ENCODE data around the gene NSFL1C.
"Not testable (repeated sequence)": the region's sequence is repeated elsewhere in the genome, so short reads cannot be mapped to it uniquely, and the experiment has no call there.

The NSFL1C gene

GRCh38 chr20:1499528-1500420, 33.1 kb upstream of the NSFL1C start:
- DNase-seq (ENCODE audit: low spot score) = no peak
- H3K4me1 ChIP-seq (ENCODE audit: insufficient read depth, poor library complexity, severe bottlenecking) = peaks cover 21% of the 10 kb centered on the region
- TF ChIP-seq CTCF (IDR thresholded peaks at IDR 0.05; ENCODE audit: poor library complexity, severe bottlenecking) = no peak
- no peaks in the 10 kb centered on the region for H3K36me3 ChIP-seq (ENCODE audit: low read depth)
- peak overlapping the region; percentile 93 for H3K27ac ChIP-seq (ENCODE audit: poor library complexity, severe bottlenecking)
- ATAC-seq (ENCODE audit: low read depth) = peak; percentile 81
- H3K4me3 ChIP-seq (ENCODE audit: severe bottlenecking) = no peak overlapping the region
- no peaks in the 10 kb centered on the region for H3K27me3 ChIP-seq (ENCODE audit: insufficient read depth, poor library complexity, severe bottlenecking)
- peaks cover 12% of the 10 kb centered on the region for H3K9me3 ChIP-seq (ENCODE audit: severe bottlenecking)

GRCh38 chr20:1497371-1497770, 30.7 kb upstream of the NSFL1C start:
- not testable (repeated sequence) for ATAC-seq (ENCODE audit: low read depth); H3K9me3 ChIP-seq (ENCODE audit: severe bottlenecking); H3K27ac ChIP-seq (ENCODE audit: poor library complexity, severe bottlenecking); H3K36me3 ChIP-seq (ENCODE audit: low read depth); H3K4me3 ChIP-seq (ENCODE audit: severe bottlenecking); DNase-seq (ENCODE audit: low spot score); H3K27me3 ChIP-seq (ENCODE audit: insufficient read depth, poor library complexity, severe bottlenecking)
- peaks cover 21% of the 10 kb centered on the region for H3K4me1 ChIP-seq (ENCODE audit: insufficient read depth, poor library complexity, severe bottlenecking)

GRCh38 chr20:1496930-1497329, 30.3 kb upstream of the NSFL1C start:
- Histone ChIP-seq H3K9me3 (ENCODE audit: severe bottlenecking) (peaks cover 3% of the 10 kb centered on the region), H3K27me3 (ENCODE audit: insufficient read depth, poor library complexity, severe bottlenecking) (no peaks in the 10 kb centered on the region), H3K4me3 (ENCODE audit: severe bottlenecking) (no peak overlapping the region), H3K27ac (ENCODE audit: poor library complexity, severe bottlenecking) (no peak overlapping the region), H3K36me3 (ENCODE audit: low read depth) (no peaks in the 10 kb centered on the region), H3K4me1 (ENCODE audit: insufficient read depth, poor library complexity, severe bottlenecking) (peaks cover 21% of the 10 kb centered on the region)
- ATAC-seq (ENCODE audit: low read depth) (no peak), DNase-seq (ENCODE audit: low spot score) (no peak)
- TF ChIP-seq CTCF (IDR thresholded peaks at IDR 0.05; ENCODE audit: poor library complexity, severe bottlenecking) = no peak

- no peaks in the 10 kb centered on the region for H3K27me3 ChIP-seq (ENCODE audit: insufficient read depth, poor library complexity, severe bottlenecking)
- no peak overlapping the region for H3K4me3 ChIP-seq (ENCODE audit: severe bottlenecking)
- no peak for DNase-seq (ENCODE audit: low spot score)
- H3K9me3 ChIP-seq (ENCODE audit: severe bottlenecking) = peaks cover 3% of the 10 kb centered on the region
- no peak for TF ChIP-seq CTCF (IDR thresholded peaks at IDR 0.05; ENCODE audit: poor library complexity, severe bottlenecking)
- peaks cover 22% of the 10 kb centered on the region for H3K4me1 ChIP-seq (ENCODE audit: insufficient read depth, poor library complexity, severe bottlenecking)
- no peak for ATAC-seq (ENCODE audit: low read depth)
- H3K27ac ChIP-seq (ENCODE audit: poor library complexity, severe bottlenecking) = no peak overlapping the region
- no peaks in the 10 kb centered on the region for H3K36me3 ChIP-seq (ENCODE audit: low read depth)
Observed at GRCh38 chr20:1494436-1494835, 27.8 kb upstream of the NSFL1C start.

GRCh38 chr20:1493536-1493935, 26.9 kb upstream of the NSFL1C start:
- Histone ChIP-seq H3K4me1 (ENCODE audit: insufficient read depth, poor library complexity, severe bottlenecking) (peaks cover 25% of the 10 kb centered on the region), H3K27ac (ENCODE audit: poor library complexity, severe bottlenecking) (no peak overlapping the region), H3K27me3 (ENCODE audit: insufficient read depth, poor library complexity, severe bottlenecking) (no peaks in the 10 kb centered on the region), H3K9me3 (ENCODE audit: severe bottlenecking) (peaks cover 3% of the 10 kb centered on the region), H3K4me3 (ENCODE audit: severe bottlenecking) (no peak overlapping the region), H3K36me3 (ENCODE audit: low read depth) (no peaks in the 10 kb centered on the region)
- ATAC-seq (ENCODE audit: low read depth) (no peak), DNase-seq (ENCODE audit: low spot score) (no peak)
- no peak for TF ChIP-seq CTCF (IDR thresholded peaks at IDR 0.05; ENCODE audit: poor library complexity, severe bottlenecking)
